SU-DHL-6 (cell line): ENCODE data around the gene MARVELD1.

Experiments used
- H2AFZ ChIP-seq: fragments of 200-600 bp; sonication (generic); 2 replicates; pipeline ENCODE4 v1.6.1; 2014; ENCODE audit warnings: low read depth, mild to moderate bottlenecking, moderate library complexity, mixed read lengths, antibody characterized with exemption, low read length; ENCODE audit not compliant: severe bottlenecking
- H3F3A ChIP-seq: fragments of 200-600 bp; shearing (Covaris generic); 2 replicates; pipeline ENCODE4 v1.6.0; 2016; ENCODE audit warnings: antibody characterized with exemption, mild to moderate bottlenecking; ENCODE audit not compliant: insufficient read depth
- H3K27ac ChIP-seq: fragments of 200-600 bp; sonication (generic); 2 replicates; pipeline ENCODE4 v1.5.1; 2016; ENCODE audit warnings: low read depth, mild to moderate bottlenecking, low read length, moderate library complexity, mixed read lengths
- H3K27me3 ChIP-seq: fragments of 200-600 bp; sonication (generic), shearing (Covaris generic); 2 replicates; pipeline ENCODE4 v1.6.0; 2014; ENCODE audit warnings: mild to moderate bottlenecking, low read length
- H3K36me3 ChIP-seq: fragments of 200-600 bp; sonication (generic); 2 replicates; pipeline ENCODE4 v1.6.1; 2014; ENCODE audit warnings: mild to moderate bottlenecking, low read length, mixed read lengths
- H3K4me2 ChIP-seq: fragments of 300-600, 200-600 bp; shearing (Covaris generic), sonication (generic); 2 replicates; pipeline ENCODE4 v1.6.0; 2014; ENCODE audit warnings: low read length, low read depth, mild to moderate bottlenecking; ENCODE audit not compliant: poor library complexity, severe bottlenecking
- H3K4me3 ChIP-seq: fragments of 200-600 bp; sonication (generic); 2 replicates; pipeline ENCODE4 v1.5.1; 2014; ENCODE audit warnings: antibody characterized with exemption, low read length, mild to moderate bottlenecking, mixed read lengths; ENCODE audit not compliant: insufficient read depth, poor library complexity, severe bottlenecking
- H3K79me2 ChIP-seq: fragments of 200-600 bp; sonication (generic); 2 replicates; pipeline ENCODE4 v1.6.1; 2014; ENCODE audit warnings: mild to moderate bottlenecking, low read length, moderate library complexity; ENCODE audit not compliant: insufficient read depth
- H3K9ac ChIP-seq: fragments of 200-600 bp; sonication (generic); 2 replicates; pipeline ENCODE4 v1.7.0; 2014; ENCODE audit warnings: mild to moderate bottlenecking, low read length
- H3K9me2 ChIP-seq: fragments of 200-600 bp; sonication (generic); replicated peaks from 2 replicates; pipeline ENCODE4 v1.6.1; 2014; ENCODE audit warnings: low read length; ENCODE audit not compliant: insufficient read depth
- H3K9me3 ChIP-seq: fragments of 200-600 bp; sonication (generic); 2 replicates; pipeline ENCODE4 v1.6.1; 2014; ENCODE audit warnings: low read length, mixed read lengths; ENCODE audit not compliant: insufficient read depth
- H4K20me1 ChIP-seq: fragments of 200-600 bp; sonication (generic); 2 replicates; pipeline ENCODE4 v1.6.1; 2014; ENCODE audit warnings: low read depth, mild to moderate bottlenecking, antibody characterized with exemption, low read length, moderate library complexity, mixed read lengths
- CTCF ChIP-seq: fragments of 200-600 bp; sonication (generic); IDR thresholded peaks from one replicate; pipeline ENCODE4 v1.5.1; 2017; ENCODE audit warnings: antibody characterized with exemption, mild to moderate bottlenecking, low read length, moderate library complexity; ENCODE audit not compliant: insufficient read depth, poor library complexity, severe bottlenecking
- EZH2phosphoT487 ChIP-seq: fragments of 200-600 bp; sonication (generic), shearing (Covaris generic); conservative IDR thresholded peaks from 2 replicates; pipeline ENCODE4 v1.6.1; 2018; ENCODE audit warnings: mild to moderate bottlenecking, antibody characterized with exemption, low read length, moderate library complexity, mixed read lengths

The MARVELD1 gene

GRCh38 chr10:97675222-97675621 lies 38.3 kb upstream of the MARVELD1 start:
- no peaks in the 10 kb centered on the region for H4K20me1 ChIP-seq
- no peaks in the 10 kb centered on the region for H3F3A ChIP-seq
- H3K9me3 ChIP-seq: no peaks in the 10 kb centered on the region
- H3K36me3 ChIP-seq: peaks cover 2% of the 10 kb centered on the region; the same call in 1 of the 2 replicates
- H2AFZ ChIP-seq: no peak overlapping the region
- no peak overlapping the region for H3K4me2 ChIP-seq
- no peaks in the 10 kb centered on the region for H3K79me2 ChIP-seq
- no peak overlapping the region for H3K27ac ChIP-seq
- H3K4me3 ChIP-seq: no peak overlapping the region
- no peaks in the 10 kb centered on the region for H3K9me2 ChIP-seq
- H3K27me3 ChIP-seq: no peaks in the 10 kb centered on the region
- no peak overlapping the region for H3K9ac ChIP-seq
- TF ChIP-seq EZH2phosphoT487: no peak
- no peak for TF ChIP-seq CTCF

DNA sequence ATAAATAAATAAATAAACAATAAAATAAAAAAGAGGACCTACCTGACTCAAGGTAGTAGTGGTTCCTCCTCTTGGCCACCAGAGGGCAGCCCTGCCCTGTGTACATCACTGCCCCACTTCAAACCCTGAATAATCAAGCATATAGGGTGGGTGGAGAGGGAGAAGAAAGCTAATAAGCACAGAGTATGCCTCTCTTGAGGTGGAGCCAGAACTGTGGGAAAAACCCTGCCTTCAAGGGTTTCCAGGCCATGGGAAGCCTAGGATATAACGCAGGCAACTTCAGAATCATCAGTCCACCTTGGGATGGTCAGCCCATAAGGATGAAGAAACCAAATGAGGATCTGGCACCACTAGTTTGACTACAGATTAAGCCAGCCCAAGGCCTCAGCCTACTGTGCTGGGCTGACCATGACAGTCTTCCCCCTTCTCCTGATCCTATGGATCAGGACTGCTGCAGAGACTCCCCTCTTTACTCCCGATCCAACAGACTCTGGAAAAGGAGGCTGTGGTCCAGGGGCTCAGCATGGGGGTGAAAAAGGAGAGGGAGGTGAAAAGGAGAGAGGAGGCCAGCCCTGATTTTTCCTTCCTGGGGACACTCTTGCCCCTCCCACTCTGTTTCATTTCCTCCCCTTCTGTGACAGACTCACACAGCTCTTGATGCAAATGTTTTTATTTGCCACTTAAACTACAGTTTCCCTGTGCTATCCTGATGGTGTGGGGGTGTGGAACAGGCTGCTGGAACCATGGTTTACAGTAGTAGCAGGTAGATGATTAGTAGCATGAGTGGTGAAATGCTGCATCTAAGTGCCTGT lies 36.6 kb upstream of the MARVELD1 start:
- Histone ChIP-seq H3K36me3 (no peaks in the 10 kb centered on the region), H3K27me3 (no peaks in the 10 kb centered on the region), H3K9me2 (no peaks in the 10 kb centered on the region), H3F3A (no peaks in the 10 kb centered on the region), H3K27ac (no peak overlapping the region), H3K79me2 (no peaks in the 10 kb centered on the region), H3K9ac (no peak overlapping the region), H3K4me3 (no peak overlapping the region), H2AFZ (no peak overlapping the region), H3K9me3 (no peaks in the 10 kb centered on the region), H4K20me1 (no peaks in the 10 kb centered on the region), H3K4me2 (no peak overlapping the region)
- TF ChIP-seq CTCF: peak; percentile 85
- no peak for TF ChIP-seq EZH2phosphoT487

- Histone ChIP-seq H3K27ac (no peak overlapping the region), H3K36me3 (no peaks in the 10 kb centered on the region), H3K9ac (no peak overlapping the region), H2AFZ (no peak overlapping the region), H4K20me1 (no peaks in the 10 kb centered on the region), H3K79me2 (no peaks in the 10 kb centered on the region), H3K9me3 (no peaks in the 10 kb centered on the region), H3K9me2 (no peaks in the 10 kb centered on the region), H3K27me3 (no peaks in the 10 kb centered on the region), H3K4me2 (no peak overlapping the region), H3F3A (no peaks in the 10 kb centered on the region), H3K4me3 (no peak overlapping the region)
- TF ChIP-seq EZH2phosphoT487 (no peak), CTCF (no peak)
These were observed 33.9 kb upstream of the MARVELD1 start for GRCh38 chr10:97679594-97679993.
